ENCODE data around the gene TFAP2A. TPM values are rescaled to one million over a fixed set of nuclear protein-coding genes. Genes with fewer than 3 reads are reported as not detected.

Gene TFAP2A
- total RNA-seq, 1 experiment from 2014 or later: 24.3 TPM

GRCh38 chr6:10420546-10421157 lies 5.8 kb upstream of the TFAP2A start (continued):
- no peak for TF ChIP-seq CTCF (IDR thresholded peaks at IDR 0.05 in 2 of 3, conservative IDR thresholded peaks at IDR 0.05 in 1 of 3; ENCODE audit: borderline replicate concordance in 1 of 3, insufficient read depth in 1 of 3, low read depth in 2 of 3, low read length in 2 of 3)
- TF ChIP-seq POLR2AphosphoS5 (IDR thresholded peaks at IDR 0.05; ENCODE audit: low read depth, low read length): no peak
- TF ChIP-seq CEBPB (IDR thresholded peaks at IDR 0.05; ENCODE audit: low read depth): no peak
- no peak for TF ChIP-seq ELF1 (IDR thresholded peaks at IDR 0.05; ENCODE audit: borderline replicate concordance, low read depth)
- TF ChIP-seq CBX3 (IDR thresholded peaks at IDR 0.05; ENCODE audit: low read depth): no peak
- TF ChIP-seq SP1 (IDR thresholded peaks at IDR 0.05; ENCODE audit: low read depth): no peak
- TF ChIP-seq YY1 (IDR thresholded peaks at IDR 0.05; ENCODE audit: extremely low read depth, insufficient replicate concordance, low read depth, low read length): no peak
- no peak for TF ChIP-seq EZH2phosphoT487 (IDR thresholded peaks at IDR 0.05; ENCODE audit: borderline replicate concordance)
- no peak for TF ChIP-seq POLR2A (IDR thresholded peaks at IDR 0.05; ENCODE audit: borderline replicate concordance, extremely low read depth, insufficient read depth, insufficient read length)
- TF ChIP-seq JUND (IDR thresholded peaks at IDR 0.05): no peak
- no peak for TF ChIP-seq SRF (IDR thresholded peaks at IDR 0.05; ENCODE audit: low read depth)
- no peak for TF ChIP-seq ATF3 (IDR thresholded peaks at IDR 0.05)
- TF ChIP-seq EZH2 (IDR thresholded peaks at IDR 0.05): no peak
- TF ChIP-seq FOSL1 (IDR thresholded peaks at IDR 0.05; ENCODE audit: low read depth): no peak
